ENCODE data around the gene AQR.
A peak's percentile ranks its signal among the peaks of the same experiment; 100 is the strongest.
"Not testable (repeated sequence)": the region's sequence is repeated elsewhere in the genome, so short reads cannot be mapped to it uniquely, and the experiment has no call there.

AQR gene

GRCh38 chr15:34986326-34986725, 16.8 kb upstream of the AQR start:
- peak overlapping the region; percentile 97 for H3K4me3 Mint-ChIP-seq
- H3K4me1 Mint-ChIP-seq (ENCODE audit: low read depth), result peaks cover 46% of the 10 kb centered on the region
- H3K36me3 Mint-ChIP-seq (ENCODE audit: low read depth), result peaks cover 55% of the 10 kb centered on the region
- H3K27ac Mint-ChIP-seq, result peak overlapping the region; percentile 98
- H3K9me3 Mint-ChIP-seq, result no peaks in the 10 kb centered on the region
- no peaks in the 10 kb centered on the region for H3K27me3 Mint-ChIP-seq

GRCh38 chr15:34984889-34985630, 15.5 kb upstream of the AQR start:
- H3K36me3 Mint-ChIP-seq (ENCODE audit: low read depth), result peaks cover 60% of the 10 kb centered on the region
- no peaks in the 10 kb centered on the region for H3K27me3 Mint-ChIP-seq
- peak overlapping the region; percentile 84 for H3K27ac Mint-ChIP-seq
- peaks cover 49% of the 10 kb centered on the region for H3K4me1 Mint-ChIP-seq (ENCODE audit: low read depth)
- no peaks in the 10 kb centered on the region for H3K9me3 Mint-ChIP-seq
- H3K4me3 Mint-ChIP-seq, result peak overlapping the region; percentile 77

- Mint-ChIP-seq H3K27me3 (no peaks in the 10 kb centered on the region), H3K27ac (no peak overlapping the region), H3K4me1 (ENCODE audit: low read depth) (peaks cover 7% of the 10 kb centered on the region), H3K9me3 (no peaks in the 10 kb centered on the region), H3K36me3 (ENCODE audit: low read depth) (peaks cover 32% of the 10 kb centered on the region), H3K4me3 (no peak overlapping the region)
These were observed 7.2 kb upstream of the AQR start for GRCh38 chr15:34976743-34977142.

GRCh38 chr15:34976073-34976472, 6.5 kb upstream of the AQR start:
- no peak overlapping the region for H3K27ac Mint-ChIP-seq
- peaks cover under 1% of the 10 kb centered on the region for H3K4me1 Mint-ChIP-seq (ENCODE audit: low read depth)
- H3K36me3 Mint-ChIP-seq (ENCODE audit: low read depth), result peaks cover 26% of the 10 kb centered on the region
- no peak overlapping the region for H3K4me3 Mint-ChIP-seq
- H3K27me3 Mint-ChIP-seq, result no peaks in the 10 kb centered on the region
- no peaks in the 10 kb centered on the region for H3K9me3 Mint-ChIP-seq

- no peaks in the 10 kb centered on the region for H3K9me3 Mint-ChIP-seq
- no peak overlapping the region for H3K27ac Mint-ChIP-seq
- peaks cover 14% of the 10 kb centered on the region for H3K4me1 Mint-ChIP-seq (ENCODE audit: low read depth)
- H3K27me3 Mint-ChIP-seq, result no peaks in the 10 kb centered on the region
- H3K4me3 Mint-ChIP-seq, result no peak overlapping the region
- peaks cover 21% of the 10 kb centered on the region for H3K36me3 Mint-ChIP-seq (ENCODE audit: low read depth)
These were observed 4.0 kb upstream of the AQR start for GRCh38 chr15:34973512-34973911.

GRCh38 chr15:34970098-34970643, 629 bp upstream of the AQR start:
- H3K9me3 Mint-ChIP-seq, H3K27me3 Mint-ChIP-seq: not testable (repeated sequence)
- Mint-ChIP-seq H3K36me3 (ENCODE audit: low read depth) (peaks cover 24% of the 10 kb centered on the region), H3K27ac (peak overlapping the region; percentile 98), H3K4me1 (ENCODE audit: low read depth) (peaks cover 44% of the 10 kb centered on the region), H3K4me3 (peak overlapping the region; percentile 100)

GRCh38 chr15:34964277-34964676, 5.3 kb downstream of the AQR start:
- no peak overlapping the region for H3K27ac Mint-ChIP-seq
- peaks cover 55% of the 10 kb centered on the region for H3K4me1 Mint-ChIP-seq (ENCODE audit: low read depth)
- H3K9me3 Mint-ChIP-seq, result no peaks in the 10 kb centered on the region
- no peaks in the 10 kb centered on the region for H3K27me3 Mint-ChIP-seq
- H3K36me3 Mint-ChIP-seq (ENCODE audit: low read depth), result peaks cover 58% of the 10 kb centered on the region
- H3K4me3 Mint-ChIP-seq, result no peak overlapping the region

- H3K36me3 Mint-ChIP-seq (ENCODE audit: low read depth), result peaks cover 32% of the 10 kb centered on the region
- H3K4me3 Mint-ChIP-seq, result no peak overlapping the region
- no peaks in the 10 kb centered on the region for H3K27me3 Mint-ChIP-seq
- no peaks in the 10 kb centered on the region for H3K9me3 Mint-ChIP-seq
- no peak overlapping the region for H3K27ac Mint-ChIP-seq
- peaks cover 19% of the 10 kb centered on the region for H3K4me1 Mint-ChIP-seq (ENCODE audit: low read depth)
These were observed 15.7 kb downstream of the AQR start for GRCh38 chr15:34953851-34954250.

- Mint-ChIP-seq H3K9me3 (no peaks in the 10 kb centered on the region), H3K4me1 (ENCODE audit: low read depth) (peaks cover 16% of the 10 kb centered on the region), H3K4me3 (no peak overlapping the region), H3K27ac (no peak overlapping the region), H3K27me3 (no peaks in the 10 kb centered on the region), H3K36me3 (ENCODE audit: low read depth) (peaks cover 34% of the 10 kb centered on the region)
These were observed 17.1 kb downstream of the AQR start for GRCh38 chr15:34952481-34952880.

- no peak overlapping the region for H3K27ac Mint-ChIP-seq
- peaks cover 35% of the 10 kb centered on the region for H3K36me3 Mint-ChIP-seq (ENCODE audit: low read depth)
- H3K27me3 Mint-ChIP-seq, result no peaks in the 10 kb centered on the region
These were observed 17.5 kb downstream of the AQR start for GRCh38 chr15:34951993-34952392.

GRCh38 chr15:34944936-34945335, 24.6 kb downstream of the AQR start:
- Mint-ChIP-seq H3K4me1 (ENCODE audit: low read depth) (no peaks in the 10 kb centered on the region), H3K27me3 (no peaks in the 10 kb centered on the region), H3K27ac (no peak overlapping the region), H3K4me3 (no peak overlapping the region), H3K9me3 (no peaks in the 10 kb centered on the region), H3K36me3 (ENCODE audit: low read depth) (peaks cover 44% of the 10 kb centered on the region)

More at GRCh38 chr15:34951993-34952392, 17.5 kb downstream of the AQR start:
- Mint-ChIP-seq H3K9me3 (no peaks in the 10 kb centered on the region), H3K4me3 (no peak overlapping the region), H3K4me1 (ENCODE audit: low read depth) (peaks cover 16% of the 10 kb centered on the region)

- no peaks in the 10 kb centered on the region for H3K4me1 Mint-ChIP-seq (ENCODE audit: low read depth)
- H3K36me3 Mint-ChIP-seq (ENCODE audit: low read depth), result peaks cover 53% of the 10 kb centered on the region
- no peaks in the 10 kb centered on the region for H3K9me3 Mint-ChIP-seq
- H3K4me3 Mint-ChIP-seq, result no peak overlapping the region
- no peaks in the 10 kb centered on the region for H3K27me3 Mint-ChIP-seq
- H3K27ac Mint-ChIP-seq, result no peak overlapping the region
These were observed 25.8 kb downstream of the AQR start for GRCh38 chr15:34943711-34944110.

- not testable (repeated sequence) for H3K9me3 Mint-ChIP-seq; H3K27me3 Mint-ChIP-seq; H3K4me3 Mint-ChIP-seq; H3K27ac Mint-ChIP-seq; H3K4me1 Mint-ChIP-seq (ENCODE audit: low read depth)
- peaks cover 55% of the 10 kb centered on the region for H3K36me3 Mint-ChIP-seq (ENCODE audit: low read depth)
These were observed 26.3 kb downstream of the AQR start for GRCh38 chr15:34943264-34943663.

GRCh38 chr15:34942363-34942762, 27.2 kb downstream of the AQR start:
- H3K27ac Mint-ChIP-seq, result no peak overlapping the region
- no peaks in the 10 kb centered on the region for H3K27me3 Mint-ChIP-seq
- no peaks in the 10 kb centered on the region for H3K9me3 Mint-ChIP-seq
- H3K4me3 Mint-ChIP-seq, result no peak overlapping the region
- no peaks in the 10 kb centered on the region for H3K4me1 Mint-ChIP-seq (ENCODE audit: low read depth)
- H3K36me3 Mint-ChIP-seq (ENCODE audit: low read depth), result peaks cover 52% of the 10 kb centered on the region

GRCh38 chr15:34941831-34942230, 27.7 kb downstream of the AQR start:
- no peaks in the 10 kb centered on the region for H3K4me1 Mint-ChIP-seq (ENCODE audit: low read depth)
- H3K4me3 Mint-ChIP-seq, result no peak overlapping the region
- H3K36me3 Mint-ChIP-seq (ENCODE audit: low read depth), result peaks cover 52% of the 10 kb centered on the region
- no peak overlapping the region for H3K27ac Mint-ChIP-seq
- H3K27me3 Mint-ChIP-seq, result no peaks in the 10 kb centered on the region
- no peaks in the 10 kb centered on the region for H3K9me3 Mint-ChIP-seq

- Mint-ChIP-seq H3K4me3 (no peak overlapping the region), H3K27me3 (no peaks in the 10 kb centered on the region), H3K27ac (no peak overlapping the region), H3K9me3 (no peaks in the 10 kb centered on the region), H3K36me3 (ENCODE audit: low read depth) (peaks cover 52% of the 10 kb centered on the region), H3K4me1 (ENCODE audit: low read depth) (no peaks in the 10 kb centered on the region)
These were observed 28.3 kb downstream of the AQR start for GRCh38 chr15:34941185-34941698.

All from stimulated activated naive CD8-positive, alpha-beta T cell treated with anti-CD3 and anti-CD28 coated beads, Interleukin-15, Interleukin-2, amounts not matched to agents 100 ng/mL and 50 ng/mL, for 24 hours (primary cell).